OCI-LY3 (cell line): ENCODE results near the gene PTPRD.

Source experiments
- CTCF ChIP-seq: fragments of 200-600, 300-600 bp; sonication (generic); IDR thresholded peaks from 2 replicates; pipeline ENCODE4 v1.5.1; 2014; ENCODE audit warnings: antibody characterized with exemption, low read length, low read depth
- EZH2phosphoT487 ChIP-seq: fragments of 200-600 bp; shearing (Covaris generic); IDR thresholded peaks from 2 replicates; pipeline ENCODE4 v1.6.1; 2018; ENCODE audit warnings: antibody characterized with exemption, mixed run types, low read depth

- TF ChIP-seq CTCF = no peak
- TF ChIP-seq EZH2phosphoT487 = no peak
These were observed 614.1 kb downstream of the PTPRD start for GRCh38 chr9:9998491-9999287.
